GM19025 (cell line): Measurements from ENCODE around the gene ENDOG.
"Not testable (repeated sequence)": the region's sequence is repeated elsewhere in the genome, so short reads cannot be mapped to it uniquely, and the experiment has no call there.

Source experiments
- ATAC-seq: cut with Tn5 transposase; IDR thresholded peaks from one replicate; pipeline ENCODE4 v1.9.1; 2021; ENCODE audit warnings: mild to moderate bottlenecking, low read depth, moderate library complexity; ENCODE audit not compliant: unreplicated experiment

The ENDOG gene

DNA sequence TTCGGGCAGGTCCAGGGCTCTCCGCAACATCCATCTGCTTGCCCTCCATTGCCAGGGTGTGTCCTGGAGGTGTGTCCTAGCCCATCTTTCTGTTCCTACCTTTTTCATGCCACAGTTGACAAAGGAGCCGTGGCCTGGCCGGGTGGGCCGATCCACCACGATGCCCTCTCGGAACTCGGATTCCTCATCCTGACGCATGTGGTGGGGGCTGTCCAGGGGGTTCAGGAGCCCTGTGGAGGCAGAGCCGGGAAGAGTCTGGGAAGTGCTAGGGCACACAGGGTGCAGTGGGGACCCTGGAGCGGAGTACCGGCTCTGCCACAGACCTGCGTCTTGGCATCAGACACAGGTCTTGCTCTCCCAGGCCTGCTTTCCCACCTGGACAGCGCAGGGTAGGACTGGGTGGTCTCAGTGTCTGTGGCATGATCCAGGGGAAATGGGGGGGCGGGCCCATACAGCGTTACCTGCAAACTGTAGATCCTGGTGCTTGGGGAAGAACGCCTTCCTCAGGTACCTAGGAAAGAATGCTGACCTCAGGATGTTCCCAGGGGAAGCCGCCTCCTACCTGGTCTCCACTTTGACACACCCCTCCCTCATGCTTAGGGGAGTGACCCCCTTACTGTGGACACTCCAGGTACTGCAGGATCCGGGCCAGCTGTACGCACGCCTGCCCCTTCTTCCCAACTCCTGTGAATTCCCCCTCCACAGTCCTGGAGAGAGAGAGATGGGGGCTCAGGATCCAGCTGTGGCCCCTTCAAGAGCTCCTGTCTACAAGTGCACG, 7.8 kb downstream of the ENDOG start:
- no peak for ATAC-seq

DNA sequence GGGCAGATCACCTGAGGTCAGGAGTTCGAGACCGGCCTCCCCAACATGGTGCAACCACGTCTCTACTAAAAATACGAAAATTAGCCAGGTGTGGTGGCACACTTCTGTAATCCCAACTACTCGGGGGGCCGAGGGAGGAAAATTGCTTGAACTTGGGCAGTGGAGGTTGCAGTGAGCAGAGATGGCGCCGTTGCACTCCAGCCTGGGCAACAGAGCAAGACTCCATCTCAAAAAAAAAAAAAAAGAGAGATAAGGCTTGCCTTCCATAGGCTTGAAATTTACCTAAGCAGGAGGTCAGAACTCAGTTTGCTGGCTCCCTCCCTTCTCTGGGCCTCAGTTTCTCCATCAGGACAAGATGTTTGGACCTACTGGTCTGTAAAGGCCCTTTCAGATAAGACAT, 10.0 kb downstream of the ENDOG start:
- no peak for ATAC-seq

GRCh38 chr9:128828719-128829452, 10.6 kb downstream of the ENDOG start:
- no peak for ATAC-seq

DNA sequence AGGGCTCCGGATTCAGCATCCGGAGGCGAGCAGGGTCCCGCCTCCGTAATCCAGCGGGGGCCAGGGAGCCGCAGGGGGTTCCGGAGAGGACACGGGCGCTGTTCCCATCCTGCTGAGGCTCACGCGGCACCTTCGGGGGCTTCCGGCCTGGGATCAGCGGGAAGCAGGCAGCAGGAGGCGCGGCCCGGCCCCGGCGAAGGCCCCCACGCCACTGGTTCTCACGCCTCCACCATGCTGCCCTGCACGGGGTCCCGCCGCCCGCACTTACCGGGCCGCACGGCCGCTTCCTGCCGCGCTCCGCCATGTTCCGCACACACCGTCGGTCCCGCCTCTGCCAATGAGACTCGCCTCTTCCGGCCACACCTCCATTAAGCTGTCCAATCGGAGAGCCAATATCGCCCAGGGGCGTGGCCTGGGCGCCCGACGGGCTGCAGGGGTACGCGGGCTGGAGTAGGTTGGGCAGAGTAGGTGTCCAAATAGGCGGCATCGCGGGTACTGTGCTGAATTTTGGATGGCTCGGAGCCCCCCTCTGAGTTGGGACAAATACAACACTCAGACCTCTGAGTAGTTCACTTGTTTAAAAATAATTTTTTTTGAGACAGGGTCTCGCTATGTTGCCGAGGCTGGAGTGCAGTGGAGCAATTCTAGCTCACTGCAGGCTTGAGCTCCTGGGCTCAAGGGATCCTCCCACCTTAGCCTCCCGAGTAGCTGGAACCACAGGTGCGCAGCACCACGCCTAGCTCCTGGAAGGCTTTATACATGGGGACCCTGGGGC, 11.4 kb downstream of the ENDOG start, which contains the start of gene SPOUT1:
Gene SPOUT1, minus strand, starts transcription at position 318 of the 775 bp plus-strand sequence. Its CDS starts 14 bp downstream, at position 304.
- ATAC-seq: peak; percentile 98

DNA sequence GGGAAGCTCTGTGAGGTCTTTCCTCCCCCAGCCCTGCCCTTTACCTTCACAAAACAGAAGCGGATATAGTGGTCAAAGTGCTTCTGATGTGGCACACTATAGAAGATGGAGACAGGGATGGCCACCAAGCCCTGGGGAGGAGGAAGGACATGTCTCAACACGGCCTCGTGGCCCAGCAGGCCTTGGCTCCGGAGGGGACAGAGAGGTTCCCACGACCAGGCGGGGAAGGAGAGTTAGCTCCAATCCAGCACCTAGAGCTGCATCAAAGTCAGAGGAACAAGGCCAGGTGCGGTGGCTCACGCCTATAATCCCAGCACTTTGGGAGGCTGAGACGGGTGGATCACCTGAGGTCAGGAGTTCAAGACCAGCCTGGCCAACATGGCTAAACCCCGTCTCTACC, 15.4 kb downstream of the ENDOG start:
- ATAC-seq: no peak

DNA sequence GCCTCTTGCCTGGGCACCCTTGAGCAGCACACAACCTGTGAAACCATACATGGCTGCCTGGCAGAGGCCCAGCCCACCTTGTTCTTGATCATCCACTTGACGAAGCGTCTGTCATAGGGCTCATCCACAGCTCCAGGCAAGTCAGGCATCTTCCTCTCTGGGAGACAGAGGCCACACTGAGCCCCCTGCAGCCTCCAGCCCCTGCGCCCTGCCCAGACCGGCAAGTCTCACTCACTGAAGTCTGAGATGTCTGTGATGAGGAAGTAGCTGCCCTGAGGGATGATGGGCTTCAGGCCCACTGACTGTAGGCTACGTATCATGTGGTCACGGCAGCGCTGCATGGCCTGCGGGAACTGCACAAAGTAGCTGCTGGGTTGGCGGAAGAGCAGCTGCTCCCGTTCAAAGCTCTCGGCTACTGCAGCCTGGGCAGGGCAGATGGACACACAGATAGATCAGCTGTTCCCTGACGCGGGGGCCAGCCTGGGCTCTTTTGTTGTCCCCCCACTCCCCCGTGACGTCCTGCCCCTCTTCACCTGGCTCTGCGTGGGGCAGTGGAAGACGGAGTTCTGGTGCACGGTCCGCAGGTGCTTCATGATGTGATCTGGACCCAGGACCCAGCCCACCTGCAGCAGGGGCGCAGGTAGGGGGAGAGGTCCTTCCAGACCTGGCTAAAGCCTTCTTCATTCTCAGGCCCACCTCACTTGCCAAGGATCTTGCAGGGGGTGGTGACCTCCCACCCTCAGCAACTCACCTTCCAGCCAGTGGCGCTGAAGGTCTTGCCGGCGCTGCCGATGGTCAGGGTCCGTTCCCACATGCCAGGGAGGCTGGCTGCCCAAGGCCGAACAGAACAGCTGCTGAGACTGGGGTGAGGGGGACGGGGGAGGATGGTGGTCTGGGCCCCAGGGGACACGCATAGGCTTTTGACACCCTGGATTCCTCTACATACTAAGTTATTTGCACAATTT, 17.2 kb downstream of the ENDOG start:
- no peak for ATAC-seq

- ATAC-seq: no peak
Observed at GRCh38 chr9:128836509-128837145, 18.3 kb downstream of the ENDOG start.

- ATAC-seq: no peak
Observed at GRCh38 chr9:128838338-128838737, 20.0 kb downstream of the ENDOG start.

- no peak for ATAC-seq
Observed at GRCh38 chr9:128840524-128840923, 22.2 kb downstream of the ENDOG start.

- no peak for ATAC-seq
Observed at GRCh38 chr9:128841694-128842492, 23.6 kb downstream of the ENDOG start.

- ATAC-seq: not testable (repeated sequence)
Observed at GRCh38 chr9:128843171-128843570, 24.9 kb downstream of the ENDOG start.

DNA sequence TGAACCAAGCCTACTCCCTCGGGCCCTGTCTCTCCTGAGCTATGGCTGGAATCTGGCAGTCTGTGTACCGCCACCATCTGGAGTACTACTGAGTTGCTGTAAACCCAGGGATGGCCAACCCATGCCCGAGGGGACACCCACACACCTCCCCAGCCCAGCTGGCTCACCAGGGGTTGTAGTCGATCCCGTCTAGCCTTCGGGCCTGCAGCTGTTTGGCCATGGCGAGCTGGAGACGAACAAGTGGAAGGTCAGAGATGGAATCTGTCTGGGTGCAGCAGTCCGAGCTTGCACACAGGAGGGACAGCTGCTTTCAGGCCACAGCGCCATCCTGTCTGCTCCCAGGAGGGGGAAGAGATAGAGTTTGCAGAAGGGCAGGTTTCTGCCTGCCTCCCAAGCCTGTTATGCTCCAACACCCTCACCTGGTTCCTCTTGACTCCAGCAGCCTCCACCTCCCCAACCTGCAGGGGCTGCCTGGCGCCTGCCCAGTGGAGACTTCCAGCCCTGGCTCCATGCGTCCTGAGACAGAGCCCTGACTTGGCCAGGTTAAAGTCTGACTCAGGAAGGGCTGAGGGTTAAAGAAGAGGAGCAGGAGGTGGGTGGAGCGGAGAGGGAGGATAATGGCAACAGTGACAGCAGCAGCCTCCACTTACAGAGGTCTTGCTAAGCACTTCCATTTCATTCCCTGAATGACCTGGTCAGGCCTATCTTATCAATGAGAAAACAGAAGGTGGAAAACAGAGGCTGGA, 27.1 kb downstream of the ENDOG start:
- ATAC-seq: no peak

DNA sequence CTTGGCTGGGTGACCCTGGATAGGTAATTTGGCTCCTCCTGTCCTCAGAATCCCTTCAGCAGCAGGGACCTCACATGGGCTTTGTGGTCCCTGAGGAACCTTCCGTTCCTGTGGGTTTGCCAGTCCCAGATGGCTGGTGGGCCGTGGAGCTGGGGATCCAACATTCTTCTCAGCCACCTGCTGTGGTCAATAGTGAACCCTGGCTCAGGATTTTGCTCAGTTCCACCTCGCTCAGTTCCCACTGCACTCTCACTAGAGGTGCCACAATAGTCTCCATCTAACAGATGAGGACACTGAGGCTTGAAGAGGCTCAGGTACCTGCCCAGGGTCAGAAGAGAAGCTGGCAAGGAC, 28.4 kb downstream of the ENDOG start:
- ATAC-seq: no peak

- ATAC-seq: no peak
Observed at GRCh38 chr9:128847803-128848202, 29.5 kb downstream of the ENDOG start.

- ATAC-seq: not testable (repeated sequence)
Observed at GRCh38 chr9:128851024-128851423, 32.7 kb downstream of the ENDOG start.

DNA sequence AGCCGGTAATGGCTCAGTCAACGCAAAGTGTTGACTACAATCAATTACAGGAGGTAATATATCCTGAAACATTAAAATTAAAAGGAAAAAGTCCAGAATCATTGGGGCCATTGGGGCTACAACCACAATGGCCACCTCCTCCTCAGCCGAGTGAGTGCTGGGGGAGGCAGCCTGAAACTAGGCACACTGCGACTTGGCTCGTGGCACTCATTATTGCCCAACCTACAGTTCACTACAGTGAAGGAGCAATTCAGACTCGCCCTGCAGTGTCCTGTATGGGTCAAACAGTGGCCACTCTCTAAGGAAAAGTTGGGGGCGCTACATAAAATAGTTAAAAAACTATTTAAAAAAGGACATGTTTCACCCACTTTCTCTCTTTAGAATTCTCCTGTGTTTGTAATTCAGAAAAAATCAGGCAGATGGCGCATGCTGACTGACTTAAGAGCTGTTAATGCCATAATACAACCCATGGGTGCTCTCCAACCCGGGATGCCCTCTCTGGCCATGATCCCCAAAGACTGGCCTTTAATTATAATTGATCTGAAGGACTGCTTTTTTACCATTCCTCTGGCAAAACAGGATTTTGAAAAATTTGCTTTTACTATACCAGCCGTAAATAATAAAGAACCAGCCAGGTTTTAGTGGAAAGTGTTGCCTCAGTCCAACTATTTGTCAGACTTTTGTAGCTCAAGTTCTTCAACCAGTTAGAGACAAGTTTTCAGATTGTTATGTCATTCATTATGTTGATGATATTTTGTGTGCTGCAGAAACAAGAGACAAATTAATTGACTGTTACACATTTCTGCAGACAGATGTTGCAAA, 33.7 kb downstream of the ENDOG start:
- ATAC-seq: not testable (repeated sequence)

GRCh38 chr9:128852646-128853045, 34.3 kb downstream of the ENDOG start:
- ATAC-seq: not testable (repeated sequence)
